NCI-H2107 treated with DMSO at 0.1 percent for 48 hours (cell line): ENCODE results near the gene BSN.

Experiments used
- DNase-seq: peaks from one replicate; lab custom pipeline; 2025; ENCODE audit not compliant: unreplicated experiment; lab: John Stamatoyannopoulos, UW

BSN gene

GRCh38 chr3:49602049-49602554, 47.8 kb downstream of the BSN start:
- DNase-seq, result no peak

- DNase-seq, result no peak
Measured at GRCh38 chr3:49602877-49603411, 48.7 kb downstream of the BSN start.

GRCh38 chr3:49606427-49606826, 52.1 kb downstream of the BSN start:
- DNase-seq, result no peak

DNA sequence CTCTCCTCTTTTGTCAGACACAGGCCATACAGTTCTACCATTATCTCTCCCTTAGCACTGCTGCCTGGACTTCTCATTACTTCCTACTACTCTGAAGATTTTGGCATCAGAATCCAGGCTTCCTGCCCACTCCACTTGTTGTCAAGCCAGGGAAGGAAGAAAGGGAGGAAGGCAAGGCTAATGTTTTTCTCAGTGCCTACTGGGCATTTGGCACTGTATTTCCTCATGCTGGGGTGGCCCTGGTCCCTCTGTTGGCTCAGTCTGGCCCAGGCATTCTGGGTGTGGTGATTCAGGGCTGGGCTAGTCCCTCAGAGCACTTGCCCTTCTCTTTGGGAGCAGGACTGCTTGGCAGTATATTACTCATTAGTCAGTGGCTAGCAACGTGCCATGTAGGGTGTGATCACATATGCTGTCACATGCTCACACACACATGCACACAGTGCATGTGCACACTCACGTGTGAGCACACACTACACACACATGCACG, 52.9 kb downstream of the BSN start:
- no peak for DNase-seq

- DNase-seq, result no peak
Measured at GRCh38 chr3:49607796-49608195, 53.5 kb downstream of the BSN start.

DNA sequence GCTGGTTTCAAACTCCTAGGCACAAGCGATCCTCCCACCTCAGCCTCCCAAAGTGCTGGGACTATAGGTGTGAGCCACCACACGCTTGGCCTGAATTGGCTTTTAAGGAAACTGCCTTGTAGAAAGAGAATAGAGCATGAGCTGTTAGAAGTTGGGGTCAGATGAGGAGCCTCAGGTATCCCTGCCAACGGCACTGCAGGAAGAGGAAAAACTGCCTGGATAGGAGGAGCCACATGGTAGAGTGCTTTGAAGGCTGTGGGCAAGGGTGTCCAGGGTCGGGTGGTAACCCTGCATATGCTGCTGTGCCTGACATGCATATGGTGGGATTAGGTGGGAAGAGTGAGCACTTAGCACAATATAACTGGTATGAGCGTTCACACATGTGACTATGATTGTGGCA, 55.0 kb downstream of the BSN start:
- DNase-seq, result no peak

- DNase-seq, result peak; percentile 0
Measured at GRCh38 chr3:49609815-49610214, 55.5 kb downstream of the BSN start.

- DNase-seq, result no peak
Measured at GRCh38 chr3:49610666-49611280, 56.5 kb downstream of the BSN start.

DNA sequence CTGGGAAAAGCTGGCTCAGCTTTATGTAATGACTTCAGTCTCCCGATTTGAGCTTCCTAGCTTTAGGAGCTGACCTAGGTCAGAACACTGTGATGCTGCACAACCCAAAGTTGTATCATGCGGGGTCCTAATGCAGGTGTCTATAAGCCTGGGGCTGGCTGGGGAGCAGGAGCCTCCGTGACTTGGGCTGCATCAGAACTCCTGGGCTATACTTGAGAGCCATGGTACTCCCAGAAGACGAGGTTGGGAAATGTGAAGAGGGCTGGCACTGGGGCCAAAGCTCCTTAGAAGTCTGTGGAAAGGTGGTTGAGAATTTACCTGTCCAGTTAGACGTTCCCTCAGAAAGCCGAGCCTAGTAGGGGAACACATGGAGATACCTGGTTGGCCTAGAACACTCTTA, 57.0 kb downstream of the BSN start:
- no peak for DNase-seq

GRCh38 chr3:49611719-49612118, 57.4 kb downstream of the BSN start:
- no peak for DNase-seq

- DNase-seq, result no peak
Measured at GRCh38 chr3:49614936-49615335, 60.7 kb downstream of the BSN start.

GRCh38 chr3:49616061-49616460, 61.8 kb downstream of the BSN start:
- DNase-seq, result no peak

GRCh38 chr3:49616491-49616941, 62.2 kb downstream of the BSN start:
- DNase-seq, result no peak

DNA sequence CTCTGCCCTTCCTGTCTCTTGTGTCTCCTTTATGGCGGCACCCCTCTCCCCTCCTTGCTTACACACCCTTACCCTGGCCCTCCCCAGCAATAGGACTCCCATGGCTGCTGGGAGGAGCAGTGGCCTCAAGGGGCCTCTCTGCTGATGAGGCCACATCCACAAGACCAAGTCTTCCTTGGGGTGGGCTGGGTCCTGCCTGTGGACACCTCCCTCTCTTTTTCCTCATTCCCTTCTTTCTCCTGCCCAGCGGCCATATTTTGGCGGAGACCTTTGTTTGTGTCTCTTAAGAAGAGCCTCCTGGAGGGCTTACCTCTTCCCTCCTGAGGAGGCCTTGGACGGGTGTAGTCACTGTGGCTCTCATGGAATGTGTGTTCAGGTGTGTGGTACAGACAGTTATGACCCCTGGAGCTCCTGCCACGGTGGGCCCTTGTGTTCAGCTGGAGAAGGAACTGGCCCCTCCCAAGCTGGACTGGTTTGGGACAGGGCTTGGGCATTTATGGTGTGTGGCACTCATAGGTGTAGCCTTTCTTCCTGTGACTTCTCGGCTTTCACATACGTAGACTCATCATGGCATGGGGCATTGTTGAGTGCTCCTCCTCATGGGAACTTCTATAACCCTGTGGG, 63.2 kb downstream of the BSN start:
- DNase-seq, result no peak

DNA sequence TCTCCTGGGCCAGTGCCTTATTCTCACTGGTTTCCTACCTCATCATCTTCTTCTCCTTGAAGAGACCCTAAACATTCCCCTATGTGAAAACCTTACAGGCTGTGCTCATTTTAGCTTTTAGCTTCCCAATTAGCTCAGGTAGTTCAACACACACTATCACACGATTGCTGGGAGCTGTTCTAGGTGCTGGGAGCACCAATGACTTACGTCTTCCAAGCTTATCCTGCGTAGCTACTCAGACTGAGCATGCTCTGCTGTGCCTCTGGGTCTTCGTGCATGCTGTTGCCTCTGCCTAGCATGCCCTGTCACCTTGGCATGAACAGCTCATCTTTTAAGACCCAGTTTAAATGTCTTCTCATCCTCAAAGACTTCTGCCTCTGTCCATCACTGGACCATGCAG, 64.1 kb downstream of the BSN start:
- no peak for DNase-seq

DNA sequence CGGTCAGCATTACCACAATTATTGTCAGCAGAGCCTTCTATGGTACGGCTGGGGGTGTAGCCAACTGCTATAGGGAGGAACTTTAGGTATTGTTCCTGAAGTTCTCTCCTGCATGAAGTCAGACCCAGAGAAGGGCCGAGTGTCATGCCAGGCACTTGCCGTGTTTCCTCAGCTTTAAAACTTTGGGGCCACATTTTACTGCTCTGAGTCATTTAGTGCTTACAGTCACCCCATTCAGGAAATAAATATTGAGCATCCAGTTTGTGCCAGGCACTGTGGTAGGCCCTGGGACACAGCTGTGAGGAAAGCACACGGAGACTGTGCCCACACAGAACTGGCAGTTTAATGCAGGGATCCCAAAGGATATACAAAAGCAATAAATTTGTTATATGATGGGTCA, 65.4 kb downstream of the BSN start:
- DNase-seq, result no peak

DNA sequence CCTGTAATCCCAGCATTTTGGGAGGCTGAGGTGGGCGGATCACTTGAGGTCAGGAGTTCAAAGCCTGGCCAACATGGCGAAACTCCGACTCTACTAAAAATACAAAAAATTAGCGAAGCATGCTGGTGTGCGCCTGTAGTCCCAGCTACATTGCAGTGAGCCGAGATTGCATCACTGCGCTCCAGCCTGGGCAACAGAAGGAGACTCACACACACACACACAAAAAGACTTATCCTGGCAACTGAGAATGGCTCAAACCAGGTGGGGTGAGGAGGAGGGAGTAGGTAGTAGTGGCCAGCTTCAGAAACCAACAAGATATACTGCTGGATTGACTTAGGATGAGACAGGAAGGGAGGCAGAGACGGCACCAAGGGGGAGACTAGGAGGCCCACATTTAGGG, 66.5 kb downstream of the BSN start:
- DNase-seq, result no peak

DNA sequence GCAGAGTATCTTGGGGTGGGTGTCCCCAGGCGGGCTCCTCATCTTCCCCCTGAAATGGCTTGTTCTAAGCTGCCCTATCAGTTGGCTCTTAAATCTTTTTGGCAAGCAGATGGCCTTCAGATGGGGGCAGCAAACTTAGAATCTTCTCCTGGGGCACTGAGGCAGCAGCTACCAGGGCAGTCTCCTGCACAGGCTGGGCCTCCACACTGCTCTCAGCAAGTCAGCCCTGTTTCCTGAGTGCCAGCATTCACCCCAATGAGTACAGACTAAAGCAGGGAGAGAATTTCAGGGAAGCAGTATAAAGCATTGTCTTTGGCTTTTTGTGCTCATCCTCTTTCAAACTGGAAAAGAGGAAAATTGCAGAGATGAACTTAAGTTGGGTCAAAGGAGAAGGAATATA, 68.8 kb downstream of the BSN start:
- no peak for DNase-seq

- no peak for DNase-seq
Measured at GRCh38 chr3:49625071-49625470, 70.8 kb downstream of the BSN start.

GRCh38 chr3:49626101-49626581, 71.9 kb downstream of the BSN start:
- no peak for DNase-seq

GRCh38 chr3:49626796-49627195, 72.5 kb downstream of the BSN start:
- DNase-seq, result no peak

- DNase-seq, result no peak
Measured at GRCh38 chr3:49627634-49628033, 73.4 kb downstream of the BSN start.
